NCI-H2196 treated with DMSO at 0.1 percent for 48 hours (cell line): ENCODE results near the gene MRPS18A.
"Not testable (repeated sequence)": the region's sequence is repeated elsewhere in the genome, so short reads cannot be mapped to it uniquely, and the experiment has no call there.

Source experiments
- DNase-seq: peaks from one replicate; lab custom pipeline; 2025; ENCODE audit not compliant: unreplicated experiment; lab: John Stamatoyannopoulos, UW

The MRPS18A gene

DNA sequence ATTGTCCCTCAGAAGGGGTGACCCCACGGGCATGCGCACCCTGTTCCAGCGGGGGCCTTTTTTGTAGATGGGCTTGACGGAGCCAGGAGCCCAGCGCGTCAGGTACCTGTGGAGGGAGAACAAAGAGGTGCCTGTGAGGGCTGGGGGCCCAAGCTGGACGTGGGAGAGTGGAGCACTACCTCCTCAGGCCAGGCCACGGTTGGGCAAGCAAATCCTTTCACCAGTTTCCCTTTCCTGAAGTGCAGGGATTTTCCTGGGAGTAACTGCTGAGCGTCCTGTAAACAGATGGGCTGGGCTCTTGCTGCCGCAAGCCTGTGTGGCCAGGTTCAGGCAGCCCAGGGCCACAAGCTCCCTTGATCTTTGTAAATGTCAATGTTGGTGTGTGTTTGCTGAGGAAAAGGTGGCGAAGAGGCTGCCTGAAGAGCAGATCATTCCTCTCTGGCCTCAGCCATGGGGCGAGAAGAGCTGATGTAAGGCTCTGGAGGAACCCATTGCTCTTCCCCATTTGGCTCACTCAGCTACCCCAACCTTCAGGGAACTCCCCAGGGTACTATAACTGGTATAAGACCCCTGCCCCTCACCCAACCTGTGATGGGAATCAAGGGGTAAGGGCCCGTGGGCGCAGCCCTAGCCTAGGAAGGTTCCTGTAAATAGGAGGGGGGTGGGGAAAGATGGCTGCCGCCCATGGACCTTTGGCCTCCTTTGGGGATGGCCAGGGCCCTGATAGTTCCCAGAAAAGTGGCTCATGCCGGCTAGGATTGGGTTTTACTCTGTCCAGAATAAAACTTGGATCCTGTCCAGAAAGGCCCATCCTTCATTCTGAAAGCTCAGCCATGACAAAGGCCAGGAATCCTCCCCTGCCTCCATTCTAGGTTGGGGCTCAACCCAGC is 15.5 kb downstream of the MRPS18A start:
- DNase-seq = no peak

- DNase-seq = no peak
These were observed 16.4 kb downstream of the MRPS18A start for GRCh38 chr6:43671011-43671800.

DNA sequence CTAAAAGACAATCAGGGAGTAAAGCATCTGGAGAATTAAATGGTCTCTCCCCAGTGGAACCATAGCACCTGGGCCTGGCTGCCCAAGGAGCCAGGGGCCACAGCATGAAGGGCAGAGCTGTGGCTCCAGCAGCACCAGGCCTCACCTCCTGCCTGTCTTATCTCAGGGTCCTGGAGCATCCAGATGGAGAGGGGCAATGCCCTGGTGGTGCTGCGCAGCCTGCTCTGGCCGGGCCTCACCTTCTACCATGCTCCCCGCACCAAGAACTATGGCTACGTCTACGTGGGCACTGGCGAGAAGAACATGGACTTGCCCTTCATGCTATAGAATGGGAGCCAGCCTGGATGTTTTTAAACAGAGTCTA is 17.0 kb downstream of the MRPS18A start:
- DNase-seq = no peak

DNA sequence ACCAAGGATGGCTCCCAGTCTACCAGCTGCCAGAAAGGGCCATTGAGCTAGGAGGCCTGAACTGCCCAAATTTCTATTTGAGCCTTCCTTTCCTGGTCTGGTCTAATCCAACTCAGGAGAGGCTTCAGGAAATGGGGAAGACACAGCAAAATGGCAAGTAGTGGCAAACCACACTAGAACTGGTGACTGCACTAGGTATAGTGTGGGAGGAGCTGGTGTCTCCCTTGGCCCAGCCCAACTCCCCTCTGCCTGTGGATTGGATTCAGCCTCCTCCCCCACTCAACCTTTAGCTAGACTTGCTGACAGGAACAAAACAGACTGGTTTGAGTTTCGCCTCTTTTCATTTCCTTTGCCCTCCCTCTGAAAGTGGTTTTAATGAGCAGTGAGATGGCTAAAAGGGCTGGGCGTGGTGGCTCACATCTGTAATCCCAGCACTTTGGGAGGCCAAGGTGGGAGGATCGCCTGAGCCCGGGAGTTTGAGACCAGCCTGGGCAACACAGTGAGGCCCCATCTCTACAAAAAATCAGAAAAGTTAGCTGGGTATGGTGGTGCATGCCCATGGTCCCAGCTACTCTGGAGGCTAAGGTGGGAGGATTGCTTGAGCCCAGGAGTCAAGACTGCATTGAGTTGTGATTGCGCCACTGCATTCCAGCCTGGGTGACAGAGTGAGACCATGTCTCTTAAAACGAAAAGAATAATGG is 17.5 kb downstream of the MRPS18A start:
- no peak for DNase-seq

DNA sequence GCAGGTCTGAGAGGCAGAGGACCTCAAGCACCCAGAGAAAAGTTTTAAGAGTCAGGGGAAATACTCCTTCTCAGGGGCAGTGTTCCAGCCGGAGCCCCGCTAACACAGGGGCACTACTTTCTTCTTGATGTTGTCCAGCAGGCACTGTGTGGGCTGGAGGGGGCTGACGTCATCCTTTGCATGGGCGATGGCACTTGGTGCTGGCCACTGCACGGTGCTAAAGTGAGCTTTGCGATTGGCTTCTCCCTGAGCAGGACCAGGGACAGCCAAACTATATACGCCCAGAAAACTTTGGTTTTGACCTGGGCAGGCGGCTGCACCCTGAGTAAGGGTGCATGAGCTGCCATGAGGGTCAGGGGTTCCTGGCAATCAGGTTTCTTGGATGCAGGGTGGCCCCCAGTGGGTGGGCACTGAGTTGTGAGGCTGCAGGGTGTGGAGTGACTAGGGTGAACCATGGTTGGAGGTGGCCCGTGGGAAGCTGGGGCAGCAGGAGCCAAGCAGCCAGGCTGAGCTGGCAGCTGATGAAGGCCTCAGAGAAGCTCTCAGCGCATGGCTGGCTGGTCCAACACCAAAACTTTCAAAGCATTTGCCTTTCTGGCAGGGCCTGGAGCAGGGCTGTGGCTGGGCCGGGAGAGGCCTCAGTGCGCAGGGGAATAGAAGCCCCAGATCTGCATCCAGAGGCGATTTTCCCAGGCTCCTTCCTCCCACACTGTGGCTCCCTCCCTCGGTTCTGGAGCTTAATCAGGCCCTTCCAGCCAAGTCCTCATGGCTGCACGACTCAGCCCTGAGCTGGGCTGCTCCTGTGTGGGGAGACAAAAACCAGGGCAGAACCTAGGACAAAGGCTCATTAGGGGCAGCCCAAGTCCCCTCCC is 18.3 kb downstream of the MRPS18A start:
- DNase-seq = no peak

- peak; percentile 11 for DNase-seq
These were observed 19.2 kb downstream of the MRPS18A start for GRCh38 chr6:43668151-43669028.

DNA sequence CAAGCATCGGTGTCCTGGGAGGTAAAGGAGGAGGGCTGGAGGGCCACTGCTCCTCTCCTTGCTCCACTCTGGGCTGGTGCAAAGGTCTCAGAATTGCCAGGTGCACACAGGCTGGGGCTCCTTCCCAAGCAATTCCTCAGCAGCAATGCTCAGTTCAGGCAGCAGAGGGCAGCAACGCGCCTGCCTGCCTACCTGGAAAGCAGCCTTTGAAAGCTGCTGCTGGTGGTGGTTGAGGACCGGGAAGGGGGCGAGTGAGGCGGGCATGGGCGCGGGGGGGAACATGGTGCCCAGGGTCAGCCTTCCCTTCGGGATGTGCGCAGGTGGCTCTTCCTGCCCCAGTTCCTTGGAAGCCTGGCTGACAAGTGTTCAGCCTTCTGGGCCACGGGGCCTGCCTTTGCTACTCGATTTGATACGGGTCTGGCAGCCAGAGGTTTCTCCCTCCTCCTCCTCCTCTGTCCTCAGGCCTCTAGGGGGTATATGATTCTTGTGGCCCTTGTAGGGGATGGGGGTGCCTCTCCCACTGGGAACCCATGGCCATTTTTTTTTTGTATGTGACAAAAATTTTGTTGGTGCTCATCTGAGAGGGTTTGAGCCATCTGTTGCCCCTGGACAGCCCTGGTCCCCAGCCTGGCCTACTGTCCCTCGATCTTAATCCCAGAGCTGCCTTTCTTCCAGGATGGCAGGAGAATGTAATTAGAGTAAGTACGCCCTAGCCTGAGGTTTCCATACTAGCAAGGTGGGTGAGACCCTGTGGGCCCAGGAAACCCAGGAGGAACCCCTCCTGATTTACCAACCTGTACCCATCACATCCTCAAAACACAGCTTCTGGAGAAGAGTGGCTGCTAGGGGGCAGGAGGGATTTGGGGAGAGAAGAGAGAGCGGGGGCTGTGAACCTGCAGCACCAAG is 20.1 kb downstream of the MRPS18A start:
- peak; percentile 31 for DNase-seq

DNA sequence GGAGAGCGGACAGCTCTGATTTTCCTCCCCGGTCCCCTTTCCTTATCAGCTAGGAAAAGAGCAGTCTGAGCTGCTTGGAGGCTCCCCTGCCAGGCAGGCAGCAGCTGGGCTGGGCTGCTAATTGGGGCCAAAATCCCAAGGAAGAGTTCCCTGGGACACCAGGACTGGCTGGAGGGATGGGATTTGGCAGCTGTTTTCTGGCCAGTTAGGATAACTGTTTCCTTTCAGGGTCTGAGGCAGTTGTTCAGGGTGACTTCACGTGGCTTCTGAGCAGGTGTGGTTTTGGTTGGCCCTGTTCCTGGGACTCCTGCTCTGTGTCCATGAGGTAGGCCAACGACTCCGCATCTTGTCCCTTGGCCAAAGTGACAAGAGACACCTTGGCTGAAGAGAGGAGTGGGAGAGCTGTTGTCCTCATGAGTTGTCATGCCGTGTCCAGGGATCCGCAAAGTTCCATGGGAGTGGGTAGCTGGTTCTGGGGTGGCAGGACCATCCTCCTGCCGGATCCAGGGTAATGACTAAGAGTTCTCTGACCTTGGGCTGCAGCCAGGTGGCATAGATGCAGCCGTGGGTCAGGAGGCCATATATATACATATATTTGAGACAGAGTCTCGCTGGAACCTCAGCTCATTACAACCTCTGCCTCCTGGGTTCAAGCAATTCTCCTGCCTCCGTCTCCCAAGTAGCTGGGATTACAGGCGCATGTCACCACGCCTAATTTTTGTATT is 21.2 kb downstream of the MRPS18A start:
- no peak for DNase-seq

DNA sequence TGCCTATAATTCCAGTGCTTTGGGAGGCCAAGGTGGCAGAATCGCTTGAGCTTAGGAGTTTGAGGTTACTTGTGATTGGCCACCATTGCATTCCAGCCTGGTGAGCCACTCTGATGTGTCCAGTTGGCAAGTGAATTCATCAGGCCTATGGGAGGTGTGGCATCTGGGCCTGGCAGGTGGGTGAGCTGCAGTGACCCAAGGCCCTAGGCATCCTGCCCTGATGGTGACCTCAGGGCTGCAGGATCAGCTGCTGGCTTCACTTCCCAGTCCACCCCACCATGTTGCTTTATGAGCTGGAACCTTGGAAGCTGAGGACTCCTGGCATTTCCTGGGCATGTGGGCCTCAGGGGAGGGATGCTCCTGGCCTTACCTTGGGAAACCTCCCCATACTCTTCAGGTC is 22.2 kb downstream of the MRPS18A start:
- DNase-seq = no peak

- DNase-seq = not testable (repeated sequence)
These were observed 24.6 kb downstream of the MRPS18A start for GRCh38 chr6:43662948-43663347.

- DNase-seq = no peak
These were observed 29.4 kb downstream of the MRPS18A start for GRCh38 chr6:43658161-43658560.

DNA sequence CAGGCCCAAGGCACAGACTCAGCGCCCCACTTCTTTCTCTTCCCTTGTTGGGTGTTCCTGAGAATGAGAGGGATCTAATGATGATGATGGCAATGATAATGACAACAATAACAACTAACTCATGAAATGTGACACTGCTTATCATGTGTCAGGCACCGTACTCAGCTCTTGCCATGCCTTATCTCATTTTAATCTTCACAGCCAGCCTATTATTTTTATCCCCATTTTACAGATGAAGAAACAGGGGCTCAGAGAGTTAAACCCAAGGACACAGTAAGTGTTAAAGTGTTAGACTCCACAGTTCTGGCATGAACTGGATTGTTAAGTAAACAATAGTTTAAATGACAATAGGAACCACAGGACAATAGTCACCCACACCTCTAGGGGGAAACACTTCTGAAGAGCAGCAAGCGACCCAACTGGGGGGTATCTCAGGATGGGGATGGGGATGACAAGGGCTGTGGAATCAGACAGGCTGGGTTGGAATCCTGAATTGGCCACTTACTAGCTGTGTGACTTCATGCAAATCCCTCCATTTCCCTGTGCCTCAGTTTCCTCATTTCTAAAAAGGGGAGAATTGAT is 30.3 kb downstream of the MRPS18A start:
- no peak for DNase-seq

GRCh38 chr6:43652822-43653221 is 34.8 kb downstream of the MRPS18A start:
- not testable (repeated sequence) for DNase-seq

- DNase-seq = no peak
These were observed 39.3 kb downstream of the MRPS18A start for GRCh38 chr6:43648248-43648647.

DNA sequence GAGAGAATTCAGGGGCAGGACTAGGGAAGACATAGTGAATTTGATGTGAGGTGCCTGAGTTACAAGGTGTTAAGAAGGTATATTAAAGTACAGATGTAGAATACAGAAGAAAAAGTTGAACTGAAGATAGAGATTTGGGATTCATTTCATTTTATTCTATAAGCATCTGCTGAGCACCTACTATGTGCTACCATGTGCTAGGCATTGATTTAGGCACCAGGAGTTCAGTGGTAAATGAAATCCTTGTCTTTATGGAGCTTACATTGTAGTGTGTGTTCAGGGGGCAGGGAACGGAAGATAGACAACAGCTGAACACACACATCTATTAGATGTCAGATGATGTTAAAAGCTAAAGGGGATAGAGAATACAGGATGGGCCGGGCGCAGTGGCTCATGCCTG is 40.0 kb downstream of the MRPS18A start:
- no peak for DNase-seq

DNA sequence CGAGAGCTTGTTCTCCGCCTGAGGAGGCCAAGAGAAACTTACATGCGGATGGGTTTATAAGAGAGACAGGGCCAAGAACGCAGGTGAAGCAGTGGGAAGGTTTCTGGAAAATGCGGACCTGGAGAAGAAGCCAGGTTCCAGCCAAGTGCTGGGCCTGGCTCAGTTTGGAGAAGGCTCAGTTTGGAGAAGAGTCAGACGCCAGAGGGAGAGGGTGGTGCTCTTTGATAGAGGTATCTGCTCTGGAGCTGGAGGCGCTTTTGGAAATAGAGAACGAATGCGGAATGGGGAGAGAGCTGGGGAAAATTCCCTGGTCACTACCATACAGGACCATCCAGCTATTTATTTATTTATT is 42.0 kb downstream of the MRPS18A start:
- DNase-seq = no peak

GRCh38 chr6:43644940-43645612 is 42.5 kb downstream of the MRPS18A start, which contains the start of gene RSPH9:
RSPH9 (plus strand) TSS chr6:43645036; CDS start chr6:43645099, 63 bp downstream.
- peak; percentile 49 for DNase-seq
